DMS114 treated with DMSO at 0.1 percent for 48 hours (cell line): ENCODE measurements around the gene PKN3.
"Not testable (repeated sequence)": the region's sequence is repeated elsewhere in the genome, so short reads cannot be mapped to it uniquely, and the experiment has no call there.

Source experiments
- DNase-seq: peaks from one replicate; lab custom pipeline; 2025; ENCODE audit not compliant: unreplicated experiment; lab: John Stamatoyannopoulos, UW

PKN3 gene

DNA sequence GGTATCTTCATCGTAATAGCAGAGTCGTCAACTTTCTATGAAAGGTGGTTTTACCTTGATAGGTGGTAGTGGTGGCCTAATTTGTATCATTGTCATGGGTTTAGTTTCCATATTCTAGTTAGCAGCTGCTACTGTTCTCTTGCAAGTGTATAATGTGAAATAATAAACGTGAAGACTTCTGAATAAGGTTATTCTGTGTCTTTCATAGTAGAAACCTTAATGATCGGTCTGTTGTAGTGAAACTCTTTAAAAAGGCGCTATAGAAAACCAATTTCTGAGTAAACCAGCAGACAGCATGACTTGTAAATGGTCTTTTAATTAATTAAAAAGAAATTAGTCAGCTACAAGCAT, 11.6 kb upstream of the PKN3 start:
- no peak for DNase-seq

DNA sequence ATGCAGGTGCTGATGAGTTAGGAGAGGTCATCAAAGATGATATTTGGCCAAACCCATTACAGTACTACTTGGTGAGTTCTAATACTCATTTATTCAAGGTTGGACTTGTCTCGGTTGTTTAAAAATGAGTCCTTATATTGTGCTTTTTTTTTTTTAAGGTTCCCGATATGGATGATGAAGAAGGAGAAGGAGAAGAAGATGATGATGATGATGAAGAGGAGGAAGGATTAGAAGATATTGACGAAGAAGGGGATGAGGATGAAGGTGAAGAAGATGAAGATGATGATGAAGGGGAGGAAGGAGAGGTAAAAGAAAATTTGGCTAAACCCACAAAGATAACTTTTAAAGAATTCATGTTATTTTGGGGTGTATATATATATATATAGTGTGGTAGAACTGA, 8.6 kb upstream of the PKN3 start:
- not testable (repeated sequence) for DNase-seq

DNA sequence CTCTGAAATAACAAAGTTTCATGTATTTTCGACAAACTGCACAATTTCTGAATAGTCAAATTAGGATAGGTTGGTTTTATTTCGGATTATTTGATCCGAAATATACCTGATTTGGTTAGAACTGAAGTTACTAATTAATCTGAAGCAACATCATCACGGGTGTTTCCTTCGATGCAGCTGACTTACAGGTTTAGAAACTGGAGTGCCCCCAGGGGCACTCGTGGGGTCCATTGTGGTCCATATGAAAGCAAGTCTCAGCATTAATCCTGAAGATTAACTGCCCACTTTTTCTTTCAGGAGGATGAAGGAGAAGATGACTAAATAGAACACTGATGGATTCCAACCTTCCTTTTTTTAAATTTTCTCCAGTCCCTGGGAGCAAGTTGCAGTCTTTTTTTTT, 8.0 kb upstream of the PKN3 start:
- no peak for DNase-seq

DNA sequence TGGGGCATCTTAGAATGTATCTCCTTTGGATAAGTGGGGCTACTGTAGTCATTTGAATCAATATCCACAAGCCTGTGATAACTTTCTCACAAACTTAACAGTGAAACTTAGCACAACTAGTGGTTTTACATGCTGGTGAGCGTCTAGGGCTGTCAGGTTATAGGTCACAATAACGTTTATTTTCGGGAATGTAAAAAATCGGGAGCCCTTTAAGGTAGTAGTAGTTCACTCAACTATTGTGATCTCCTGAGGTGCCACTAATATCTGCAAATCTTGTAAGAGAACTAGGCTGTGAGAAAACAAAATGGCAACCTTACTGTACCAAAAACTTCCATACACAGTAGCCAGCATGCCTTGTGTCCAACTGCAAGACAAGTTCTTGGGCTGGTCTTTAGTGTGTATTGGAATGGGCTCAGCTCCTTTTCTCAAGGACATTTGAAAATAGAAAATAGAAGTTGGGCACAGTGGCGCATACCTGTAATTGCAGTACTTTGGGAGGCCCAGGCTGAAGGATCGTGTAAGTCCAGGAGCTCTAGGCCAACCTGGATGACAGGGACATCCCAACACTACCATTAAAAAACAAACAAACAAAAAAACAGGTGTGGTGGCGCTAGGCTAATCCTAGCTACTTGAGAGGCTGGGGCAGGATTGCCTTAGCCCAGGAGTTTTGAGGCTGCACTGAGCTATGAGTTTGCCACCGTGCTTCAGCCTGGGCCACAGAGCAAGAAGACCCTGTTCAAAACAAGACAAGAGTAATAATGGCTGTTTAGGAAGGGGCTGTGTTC, 5.2 kb upstream of the PKN3 start:
- no peak for DNase-seq

DNA sequence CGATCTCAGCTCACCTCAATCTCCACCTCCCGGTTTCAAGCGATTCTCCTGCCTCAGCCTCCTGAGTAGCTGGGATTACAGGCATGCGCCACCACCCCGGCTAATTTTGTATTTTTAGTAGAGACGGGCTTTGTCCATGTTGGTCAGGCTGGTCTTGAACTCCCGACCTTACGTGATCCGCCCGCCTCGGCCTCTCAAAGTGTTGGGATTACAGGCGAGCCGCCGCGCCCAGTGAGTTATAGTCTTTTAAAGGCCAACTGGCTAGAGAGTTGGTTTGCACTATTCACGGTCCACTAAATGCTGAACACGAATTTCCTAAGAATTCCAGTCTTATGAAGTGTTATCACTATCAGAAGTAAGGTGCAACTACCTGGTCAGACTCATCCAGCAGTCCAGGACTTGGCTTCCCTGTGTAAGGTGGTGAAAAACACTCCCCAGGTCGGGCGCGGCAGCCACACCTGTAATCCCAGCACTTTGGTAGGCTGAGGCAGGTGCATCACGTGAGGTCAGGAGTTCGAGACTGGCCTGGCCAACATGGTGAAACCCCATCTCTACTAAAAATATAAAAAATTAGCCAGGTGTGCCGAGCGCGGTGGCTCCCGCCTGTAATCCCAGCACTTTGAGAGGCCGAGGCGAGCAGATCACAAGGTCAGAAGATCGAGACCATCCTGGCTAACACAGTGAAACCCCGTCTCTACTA, 3.1 kb upstream of the PKN3 start:
- not testable (repeated sequence) for DNase-seq

DNA sequence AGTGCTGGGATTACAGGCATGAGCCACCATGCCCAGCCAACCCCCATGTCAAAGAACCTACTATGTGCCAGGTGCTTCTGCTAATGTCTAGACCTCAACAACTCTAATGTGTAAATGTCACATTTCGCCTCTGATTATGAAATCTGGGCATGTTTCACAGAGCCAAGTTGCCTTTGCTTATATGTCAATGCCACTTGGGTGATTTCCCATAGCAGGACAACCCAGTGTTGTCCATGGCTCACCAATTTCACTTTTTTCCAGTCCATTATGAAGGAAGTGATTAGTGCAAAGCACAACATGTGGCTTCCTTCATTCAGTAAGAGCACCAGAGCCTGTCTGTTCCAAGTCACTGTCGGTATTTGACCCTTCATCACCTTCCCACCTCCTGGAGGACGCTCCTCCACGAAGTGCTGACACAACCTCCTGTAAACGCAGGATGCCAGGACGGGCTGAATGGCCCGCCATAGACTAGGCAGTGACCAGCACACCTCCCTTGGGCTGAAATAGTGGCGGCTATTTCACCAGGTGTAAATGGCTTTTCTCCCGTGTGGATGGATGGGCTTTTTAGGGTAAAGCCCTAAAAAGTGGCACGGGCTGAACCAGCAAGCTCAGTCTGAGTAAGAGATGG, 962 bp upstream of the PKN3 start:
- DNase-seq: no peak

DNA sequence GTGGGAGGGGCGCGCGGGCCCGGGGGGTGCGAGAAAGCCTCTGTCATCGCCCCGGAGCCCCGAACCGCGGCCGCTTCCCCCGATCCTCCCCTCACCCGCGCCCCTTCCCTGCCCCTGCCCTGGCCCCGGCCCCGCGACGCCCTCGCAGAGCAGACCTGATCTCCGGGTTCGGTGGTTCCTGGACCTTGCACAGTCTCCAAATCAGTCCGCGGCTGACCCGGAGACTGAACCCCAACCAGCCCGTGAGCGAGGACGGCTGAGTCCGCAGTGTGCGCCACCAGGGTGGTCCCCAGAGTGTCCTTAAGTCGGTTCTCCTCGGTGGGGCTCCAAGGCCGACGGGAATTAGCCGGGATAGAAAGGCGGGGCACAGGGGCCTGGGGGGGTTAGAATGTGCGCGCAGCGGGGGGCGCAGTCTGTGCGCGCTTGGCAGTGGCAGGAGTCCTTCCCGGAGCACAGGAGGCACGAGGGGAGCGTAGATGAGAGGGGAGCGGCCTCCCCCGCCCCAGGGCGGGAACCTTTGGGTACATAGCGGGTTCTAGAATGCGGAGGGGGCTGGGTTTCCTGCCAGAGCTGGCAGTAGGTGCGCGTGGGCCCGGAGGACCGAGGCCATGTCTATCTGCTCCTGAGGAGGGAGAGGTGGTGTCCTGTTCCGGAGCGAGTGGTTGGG, 779 bp downstream of the PKN3 start:
- no peak for DNase-seq

DNA sequence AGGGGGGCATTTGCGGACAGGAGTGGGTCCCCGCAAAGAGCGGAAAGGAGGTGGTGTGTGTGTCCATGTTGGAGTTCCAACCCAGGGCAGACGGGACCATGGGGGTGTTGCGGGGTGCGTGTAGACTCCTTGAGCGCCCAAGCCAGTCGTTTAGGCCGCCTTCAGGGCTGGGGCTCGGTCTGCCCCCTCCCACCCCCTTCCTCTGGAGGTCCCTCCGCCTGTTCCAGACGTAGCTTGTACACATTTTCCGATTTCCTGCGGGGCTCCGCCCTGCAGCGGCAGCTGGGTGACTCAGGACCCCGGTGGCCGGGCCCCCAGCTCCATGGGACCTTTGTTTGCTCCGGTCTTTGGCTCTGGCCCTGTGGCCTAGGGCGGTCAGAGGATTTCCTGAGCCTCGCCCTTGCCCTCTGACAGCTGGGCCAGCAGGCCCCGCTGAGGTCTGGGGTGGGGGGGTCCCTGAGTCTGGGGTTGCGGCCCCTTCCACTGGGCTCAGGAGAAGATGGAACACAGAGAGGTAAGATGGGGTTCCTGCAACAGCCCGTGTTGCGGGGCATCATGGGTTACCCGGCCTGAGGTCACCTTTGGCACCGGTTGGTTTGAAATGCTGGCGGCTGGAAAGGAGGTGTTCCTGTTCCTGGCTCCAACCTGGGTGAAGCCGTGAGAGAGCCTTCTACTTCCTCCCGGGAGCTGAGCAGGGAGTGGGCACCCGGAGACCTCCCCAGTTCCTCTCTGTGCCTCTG, 1.5 kb downstream of the PKN3 start:
- DNase-seq: no peak

DNA sequence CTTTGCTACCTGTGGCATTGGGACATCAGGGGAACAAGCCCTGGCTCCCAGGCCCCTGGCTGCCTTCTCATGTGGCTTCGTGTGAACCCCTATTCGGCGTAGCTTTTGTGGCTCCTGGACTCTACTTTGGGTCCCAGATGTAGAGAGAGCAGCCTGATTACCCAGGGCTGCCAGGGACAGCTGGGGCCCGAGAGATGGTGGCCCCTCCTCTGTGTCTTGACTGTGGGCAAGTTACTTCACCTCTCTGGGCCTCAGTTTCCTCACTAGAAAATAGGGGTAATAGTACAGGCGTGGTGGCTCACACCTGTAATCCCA, 2.0 kb downstream of the PKN3 start:
- DNase-seq: no peak

DNA sequence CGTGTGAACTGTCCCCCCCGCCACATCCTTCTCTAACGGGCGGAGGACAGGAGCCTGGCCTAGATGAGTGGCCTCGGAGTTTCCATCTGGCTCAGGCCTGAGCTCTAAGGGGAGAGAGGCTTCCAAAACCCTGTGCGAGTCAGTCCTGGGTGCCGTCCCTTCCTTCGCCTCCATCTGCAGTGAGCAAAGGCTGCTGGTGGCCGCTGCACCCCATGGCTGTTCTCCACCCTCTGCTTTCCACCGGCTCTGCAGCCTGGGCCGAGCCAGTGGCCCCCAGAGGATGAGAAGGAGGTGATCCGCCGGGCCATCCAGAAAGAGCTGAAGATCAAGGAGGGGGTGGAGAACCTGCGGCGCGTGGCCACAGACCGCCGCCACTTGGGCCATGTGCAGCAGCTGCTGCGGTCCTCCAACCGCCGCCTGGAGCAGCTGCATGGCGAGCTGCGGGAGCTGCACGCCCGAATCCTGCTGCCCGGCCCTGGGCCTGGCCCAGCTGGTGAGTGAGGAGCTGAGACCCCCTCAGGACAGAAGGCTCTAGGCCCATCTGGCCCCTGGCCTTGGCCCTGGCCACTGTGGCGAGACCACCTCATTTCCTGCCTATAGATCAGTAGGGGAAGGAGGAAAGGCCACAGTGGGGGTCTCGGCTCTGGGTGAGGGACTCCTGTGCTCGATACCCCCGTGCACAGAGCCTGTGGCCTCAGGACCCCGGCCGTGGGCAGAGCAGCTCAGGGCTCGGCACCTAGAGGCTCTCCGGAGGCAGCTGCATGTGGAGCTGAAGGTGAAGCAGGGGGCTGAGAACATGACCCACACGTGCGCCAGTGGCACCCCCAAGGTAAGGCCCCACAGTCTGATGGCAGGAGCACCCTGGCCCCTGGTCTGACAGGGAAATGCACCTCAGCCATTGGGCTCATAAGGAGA, 3.0 kb downstream of the PKN3 start:
- DNase-seq: no peak

DNA sequence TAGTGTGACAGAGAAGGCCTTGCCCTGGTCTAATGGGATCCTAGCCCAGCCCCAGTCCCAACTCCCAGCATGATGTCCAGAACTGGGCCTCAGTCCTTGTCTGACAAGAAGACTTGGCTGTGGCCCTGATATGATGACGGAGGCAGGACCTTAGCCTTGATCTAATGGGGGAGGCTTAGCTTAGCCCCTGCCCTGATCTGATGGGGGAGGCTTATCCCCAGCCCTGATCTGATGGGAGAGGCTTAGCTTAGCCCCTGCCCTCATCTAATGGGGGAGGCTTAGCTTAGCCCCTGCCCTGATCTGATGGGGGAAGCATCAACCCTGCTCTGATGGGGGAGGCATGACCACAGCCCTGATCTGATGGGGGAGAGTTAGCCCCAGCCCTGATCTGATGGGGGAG, 3.7 kb downstream of the PKN3 start:
- no peak for DNase-seq

DNA sequence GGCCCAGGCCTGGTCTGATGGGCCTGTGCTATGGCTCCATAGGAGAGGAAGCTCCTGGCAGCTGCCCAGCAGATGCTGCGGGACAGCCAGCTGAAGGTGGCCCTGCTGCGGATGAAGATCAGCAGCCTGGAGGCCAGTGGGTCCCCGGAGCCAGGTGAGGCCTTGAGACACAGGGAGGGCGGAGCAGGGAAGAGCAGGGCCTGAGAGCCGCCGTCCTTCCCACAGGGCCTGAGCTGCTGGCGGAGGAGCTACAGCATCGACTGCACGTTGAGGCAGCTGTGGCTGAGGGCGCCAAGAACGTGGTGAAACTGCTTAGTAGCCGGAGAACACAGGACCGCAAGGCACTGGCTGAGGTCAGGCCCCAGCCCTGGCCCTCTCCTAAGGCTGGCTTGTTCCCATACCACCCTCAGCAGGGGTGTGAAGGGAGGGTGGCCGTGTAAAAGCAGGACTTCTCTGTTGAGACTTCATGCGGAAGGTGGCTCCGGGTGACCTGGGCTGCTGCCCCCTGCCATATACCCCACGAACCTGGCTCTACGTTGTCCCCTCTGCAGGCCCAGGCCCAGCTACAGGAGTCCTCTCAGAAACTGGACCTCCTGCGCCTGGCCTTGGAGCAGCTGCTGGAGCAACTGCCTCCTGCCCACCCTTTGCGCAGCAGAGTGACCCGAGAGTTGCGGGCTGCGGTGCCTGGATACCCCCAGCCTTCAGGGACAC, 4.5 kb downstream of the PKN3 start:
- DNase-seq: no peak

DNA sequence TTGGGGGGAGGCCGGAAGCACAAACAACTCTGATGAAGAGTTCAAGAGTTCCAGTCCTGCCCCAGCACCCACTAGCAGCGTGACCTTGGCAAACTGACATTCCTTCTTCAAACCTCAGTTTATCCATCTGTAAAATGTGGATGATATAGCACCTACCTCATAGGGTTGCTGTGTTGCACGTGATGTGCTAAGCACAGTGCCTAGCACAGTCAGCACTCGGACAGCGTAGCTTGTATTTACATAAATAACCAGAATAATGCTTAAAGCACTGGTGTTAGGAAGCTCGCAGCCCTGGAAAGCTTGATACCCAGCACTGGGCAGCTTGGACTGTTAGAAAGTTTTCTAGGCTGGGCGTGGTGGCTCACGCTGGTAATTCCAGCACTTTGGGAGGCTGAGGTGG, 5.1 kb downstream of the PKN3 start:
- DNase-seq: no peak

DNA sequence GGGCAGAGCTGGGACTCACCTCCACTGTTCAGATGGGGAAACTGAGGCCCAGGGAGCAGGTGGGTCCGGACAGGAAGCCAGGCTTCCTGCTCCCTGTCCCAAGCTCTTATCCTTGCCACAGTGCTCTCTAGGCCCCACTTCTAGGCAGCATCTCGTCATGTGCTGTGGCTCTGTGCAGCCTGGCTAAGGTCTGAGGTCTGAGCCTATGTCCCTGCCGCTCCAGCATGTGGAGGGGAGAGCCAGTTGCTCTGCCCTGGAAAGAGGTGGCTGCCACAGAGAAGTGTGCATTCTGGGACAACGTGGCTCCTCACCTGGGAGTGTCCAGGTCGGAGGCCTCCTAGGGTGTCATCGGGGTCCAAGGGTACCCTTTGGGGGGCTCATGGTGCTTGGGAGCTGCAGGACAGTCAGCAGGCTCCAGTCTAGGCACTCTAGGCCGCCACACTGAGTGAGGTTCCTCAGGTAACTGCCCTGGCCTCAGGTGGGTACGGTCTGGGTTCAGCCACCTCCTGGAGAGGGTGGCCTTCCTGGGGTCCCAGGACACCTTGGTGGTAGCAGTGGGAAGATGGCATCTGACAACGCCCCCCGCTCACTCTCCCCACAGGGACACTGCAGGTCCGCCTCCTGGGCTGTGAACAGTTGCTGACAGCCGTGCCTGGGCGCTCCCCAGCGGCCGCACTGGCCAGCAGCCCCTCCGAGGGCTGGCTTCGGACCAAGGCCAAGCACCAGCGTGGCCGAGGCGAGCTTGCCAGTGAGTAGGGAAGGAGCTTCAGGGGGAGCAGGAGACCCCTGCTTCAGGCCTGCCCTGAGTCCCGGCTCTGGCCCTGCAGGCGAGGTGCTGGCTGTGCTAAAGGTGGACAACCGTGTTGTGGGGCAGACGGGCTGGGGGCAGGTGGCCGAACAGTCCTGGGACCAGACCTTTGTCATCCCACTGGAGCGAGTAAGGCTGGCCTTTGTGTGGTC, 10.4 kb downstream of the PKN3 start:
- DNase-seq: no peak

DNA sequence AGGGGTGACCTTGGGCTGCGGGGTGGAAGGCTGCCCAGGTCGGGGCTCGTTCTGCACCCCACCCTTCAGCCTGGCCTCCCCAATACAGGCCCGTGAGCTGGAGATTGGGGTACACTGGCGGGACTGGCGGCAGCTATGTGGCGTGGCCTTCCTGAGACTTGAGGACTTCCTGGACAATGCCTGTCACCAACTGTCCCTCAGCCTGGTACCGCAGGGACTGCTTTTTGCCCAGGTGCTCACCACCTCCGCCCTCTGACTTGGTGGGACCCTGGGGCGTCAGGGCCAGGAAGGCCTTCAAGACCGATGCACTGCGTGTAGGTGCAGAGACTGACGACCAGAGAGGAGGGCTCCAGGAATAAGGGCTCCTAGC, 11.1 kb downstream of the PKN3 start:
- no peak for DNase-seq

DNA sequence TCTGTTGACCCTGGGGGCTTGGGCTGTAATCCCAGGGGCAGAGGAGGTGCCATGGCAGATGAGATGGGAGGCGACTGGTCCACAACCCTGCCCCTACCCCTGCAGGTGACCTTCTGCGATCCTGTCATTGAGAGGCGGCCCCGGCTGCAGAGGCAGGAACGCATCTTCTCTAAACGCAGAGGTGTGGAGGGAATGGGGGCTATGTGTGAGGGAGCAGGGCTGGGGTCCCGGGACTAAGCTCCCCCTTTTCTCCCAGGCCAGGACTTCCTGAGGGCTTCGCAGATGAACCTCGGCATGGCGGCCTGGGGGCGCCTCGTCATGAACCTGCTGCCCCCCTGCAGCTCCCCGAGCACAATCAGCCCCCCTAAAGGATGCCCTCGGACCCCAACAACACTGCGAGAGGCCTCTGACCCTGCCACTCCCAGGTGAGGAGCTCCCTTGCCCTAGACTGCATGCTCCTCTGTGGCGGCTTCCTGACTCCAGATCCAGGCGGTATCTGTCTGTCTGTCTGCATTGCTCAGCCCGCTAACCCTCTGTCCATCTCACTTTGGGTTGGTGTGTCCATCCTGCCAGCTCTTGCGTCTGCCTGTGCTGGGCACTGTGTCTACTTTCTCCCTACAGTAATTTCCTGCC, 11.8 kb downstream of the PKN3 start:
- no peak for DNase-seq

DNA sequence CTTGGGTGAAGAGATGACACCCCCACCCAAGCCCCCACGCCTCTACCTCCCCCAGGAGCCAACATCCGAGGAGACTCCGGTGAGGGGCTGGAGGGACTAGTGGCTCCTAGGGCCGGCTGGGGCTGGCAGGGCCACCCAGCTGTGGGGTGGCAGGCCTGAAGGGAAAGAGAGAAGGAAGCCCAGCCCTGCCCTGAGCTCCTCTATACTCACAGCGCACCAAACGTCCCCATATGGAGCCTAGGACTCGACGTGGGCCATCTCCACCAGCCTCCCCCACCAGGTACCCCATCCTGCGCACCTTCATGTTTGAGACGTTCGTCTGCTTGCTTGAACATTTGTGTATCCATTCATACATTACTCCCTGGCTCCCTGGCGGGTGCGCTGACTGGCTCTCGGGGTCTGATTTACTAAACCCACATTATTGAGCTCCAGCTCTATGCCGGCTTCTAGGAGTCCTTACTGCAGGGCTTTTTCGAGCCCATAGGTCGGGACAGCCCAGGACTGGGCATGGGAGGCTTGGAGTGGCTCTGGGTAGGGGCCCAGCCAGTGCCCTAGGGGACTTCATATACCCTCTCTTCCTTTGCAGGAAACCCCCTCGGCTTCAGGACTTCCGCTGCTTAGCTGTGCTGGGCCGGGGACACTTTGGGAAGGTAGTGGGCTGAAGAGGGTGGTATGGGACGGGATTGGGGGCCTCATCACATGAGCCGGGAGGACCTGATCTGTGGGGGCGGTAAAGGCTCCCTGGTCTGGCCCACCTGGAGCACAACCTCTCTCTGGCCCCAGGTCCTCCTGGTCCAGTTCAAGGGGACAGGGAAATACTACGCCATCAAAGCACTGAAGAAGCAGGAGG, 12.5 kb downstream of the PKN3 start:
- DNase-seq: no peak
